Stimulated activated naive CD4-positive, alpha-beta T cell (primary cell): Measurements from ENCODE around the gene SPEG.

Source experiments
- DNase-seq, 6 experiments: peaks; one replicate each; lab custom pipeline; 2025; lab: John Stamatoyannopoulos, UW

Gene SPEG

GRCh38 chr2:219533930-219534661, 99.5 kb downstream of the SPEG start:
- DNase-seq: no peak

- DNase-seq: no peak
Observed at GRCh38 chr2:219536425-219536824, 101.8 kb downstream of the SPEG start.

GRCh38 chr2:219536967-219537366, 102.3 kb downstream of the SPEG start:
- no peak for DNase-seq

GRCh38 chr2:219537657-219538488, 103.2 kb downstream of the SPEG start:
- DNase-seq: no peak

GRCh38 chr2:219538504-219538951, 103.9 kb downstream of the SPEG start:
- no peak for DNase-seq

- DNase-seq: no peak
Observed at GRCh38 chr2:219538956-219539788, 104.5 kb downstream of the SPEG start.

GRCh38 chr2:219539926-219540678, 105.5 kb downstream of the SPEG start:
- DNase-seq: no peak

- no peak for DNase-seq
Observed at GRCh38 chr2:219540784-219541504, 106.3 kb downstream of the SPEG start.

- peak; percentile 74 to 98 (median 88) for DNase-seq
Observed at GRCh38 chr2:219541611-219542180, 107.1 kb downstream of the SPEG start.

GRCh38 chr2:219542931-219543595, 108.4 kb downstream of the SPEG start:
- DNase-seq: peak in 1 of 6 experiments; percentile 81

- peak; percentile 80 to 94 (median 88) for DNase-seq
Observed at GRCh38 chr2:219543596-219544358, 109.1 kb downstream of the SPEG start, which contains the start of the genes CHPF and TMEM198. TSS of gene CHPF (minus strand) at chr2:219543809. CDS start at chr2:219543538, 271 bp downstream. TSS of gene TMEM198 (plus strand) at chr2:219544028. CDS start at chr2:219544728, 700 bp downstream.

- no peak for DNase-seq
Observed at GRCh38 chr2:219544567-219544966, 109.9 kb downstream of the SPEG start.

- DNase-seq: no peak
Observed at GRCh38 chr2:219545295-219545942, 110.8 kb downstream of the SPEG start.

- no peak for DNase-seq
Observed at GRCh38 chr2:219545943-219546352, 111.3 kb downstream of the SPEG start.

- DNase-seq: no peak
Observed at GRCh38 chr2:219547621-219548020, 113.0 kb downstream of the SPEG start.
